HepG2 (cell line): ENCODE measurements around the gene TMEFF1. TPM values are rescaled to one million over a fixed set of nuclear protein-coding genes. Genes with fewer than 3 reads are reported as not detected.

Experiments used
- ATAC-seq: fragments of 200-7000 bp; cut with Tn5 transposase; 3 replicates; pipeline ENCODE4 v1.9.1; 2020; ENCODE audit warnings: mild to moderate bottlenecking, moderate library complexity
- BruUV-seq: library from RNA; stranded (reverse); fragments of 400-500 nt; replicated peaks from 2 replicates; lab custom pipeline; 2021; lab: Mats Ljungman, UMichigan
- CTCF ChIA-PET: fragments of 300-600 bp; formaldehyde crosslinking; extraction: SDS; loops from one replicate; lab custom pipeline; 2021; ENCODE audit warnings: low total read pairs, inconsistent platforms, low intra/inter-chr PET ratio; lab: Yijun Ruan, JAX
- POLR2A ChIA-PET: fragments of 350-600 bp; sonication (Branson Sonifier 250); formaldehyde crosslinking; loops from one replicate; lab custom pipeline; 2020; ENCODE audit warnings: antibody characterized with exemption, inconsistent platforms; lab: Yijun Ruan, JAX
- DNase-seq: peaks from one replicate; pipeline ENCODE4 v3.0.0-alpha.2; 2015; ENCODE audit warnings: low spot score
- FAIRE-seq: peaks from 3 replicates; lab custom pipeline; 2011; peaks lifted over from hg19 to GRCh38; lab: Jason Lieb, UNC
- H2AFZ ChIP-seq: one replicate; pipeline ENCODE4 v1.6.1; 2011; ENCODE audit warnings: low read length, inconsistent platforms
- H3K27ac ChIP-seq: fragments of 300-600 bp; 3 replicates; pipeline ENCODE4 v1.8.0; 2011; ENCODE audit warnings: mixed run types, mild to moderate bottlenecking, mixed read lengths, low read length, inconsistent platforms; ENCODE audit not compliant: insufficient read depth; ENCODE audit errors: extremely low read length
- H3K27me3 ChIP-seq, 2 experiments: fragments of 200-600 bp in 1 of 2; 2 replicates in 1 of 2; 3 replicates in 1 of 2; pipeline versions ENCODE4 v1.6.0 to v1.8.0; 2011; ENCODE audit warnings: low read length in 2 of 2, mild to moderate bottlenecking in 2 of 2, moderate library complexity in 2 of 2, inconsistent platforms in 1 of 2; ENCODE audit not compliant: insufficient read depth in 2 of 2, control insufficient read depth in 1 of 2
- H3K36me3 ChIP-seq, 2 experiments: fragments of 200-600 bp in 1 of 2; replicated peaks in 1 of 2; 2 replicates in 1 of 2; 3 replicates in 1 of 2; pipeline versions ENCODE4 v1.5.1 to v1.8.0; 2011; ENCODE audit warnings: low read length in 2 of 2, inconsistent platforms in 1 of 2; ENCODE audit not compliant: insufficient read depth in 2 of 2, control insufficient read depth in 1 of 2
- H3K4me1 ChIP-seq: 2 replicates; pipeline ENCODE4 v1.5.1; 2012; ENCODE audit warnings: low read length, inconsistent platforms; ENCODE audit not compliant: insufficient read depth
- H3K4me2 ChIP-seq: 2 replicates; pipeline ENCODE4 v1.6.0; 2011; ENCODE audit warnings: low read depth, low read length, inconsistent platforms
- H3K4me3 ChIP-seq, 3 experiments: fragments of 200-600 bp in 1 of 3; sonication (generic), shearing (Covaris generic) in 1 of 3; replicated peaks in 1 of 3; 2 replicates each; pipeline ENCODE4 v1.5.1; 2011 to 2016; ENCODE audit warnings: low read length in 3 of 3, inconsistent platforms in 2 of 3, low read depth in 2 of 3, mild to moderate bottlenecking in 2 of 3, control low read depth in 1 of 3, mixed read lengths in 1 of 3; ENCODE audit not compliant: insufficient read depth in 1 of 3
- H3K79me2 ChIP-seq: one replicate; pipeline ENCODE4 v1.6.1; 2011; ENCODE audit warnings: low read length, inconsistent platforms; ENCODE audit not compliant: insufficient read depth
- H3K9ac ChIP-seq: 2 replicates; pipeline ENCODE4 v1.6.0; 2011; ENCODE audit warnings: mild to moderate bottlenecking, low read depth, low read length, inconsistent platforms; ENCODE audit not compliant: insufficient read depth
- H3K9me3 ChIP-seq: 2 replicates; pipeline ENCODE4 v1.5.1; 2012; ENCODE audit warnings: mild to moderate bottlenecking, low read length
- H4K20me1 ChIP-seq: 2 replicates; pipeline ENCODE4 v1.6.0; 2011; ENCODE audit warnings: inconsistent platforms, mild to moderate bottlenecking, low read length, moderate library complexity; ENCODE audit not compliant: insufficient read depth
- DR1 ChIP-seq: sonication (generic); formaldehyde crosslinking; IDR thresholded peaks from 2 replicates; pipeline ENCODE4 v1.8.0; 2021; ENCODE audit warnings: mild to moderate bottlenecking, missing genetic modification reagents, inconsistent platforms
- FOXP4 ChIP-seq: sonication (generic); formaldehyde crosslinking; IDR thresholded peaks from 2 replicates; pipeline ENCODE4 v1.4.0; 2020; ENCODE audit warnings: missing genetic modification reagents
- HMG20B ChIP-seq: conservative IDR thresholded peaks from 2 replicates; pipeline ENCODE4 v1.6.1; 2016; ENCODE audit warnings: missing genetic modification reagents, missing compliant biosample characterization
- MBD4 ChIP-seq: IDR thresholded peaks from 2 replicates; pipeline ENCODE4 v1.6.1; 2012; ENCODE audit warnings: low read length, inconsistent platforms, borderline replicate concordance
- NAIF1 ChIP-seq: sonication (generic); formaldehyde crosslinking; IDR thresholded peaks from 2 replicates; pipeline ENCODE4 v1.5.0; 2020; ENCODE audit warnings: mild to moderate bottlenecking, missing genetic modification reagents, borderline replicate concordance
- SMAD3 ChIP-seq: sonication (generic); formaldehyde crosslinking; IDR thresholded peaks from 2 replicates; pipeline ENCODE4 v1.4.0; 2020; ENCODE audit warnings: missing genetic modification reagents
- TGIF2 ChIP-seq: IDR thresholded peaks from 2 replicates; pipeline ENCODE4 v1.6.1; 2016; ENCODE audit warnings: control low read depth, missing compliant biosample characterization
- TMF1 ChIP-seq: sonication (generic); formaldehyde crosslinking; IDR thresholded peaks from 2 replicates; pipeline ENCODE4 v1.8.1; 2022; ENCODE audit warnings: low read depth, missing genetic modification reagents
- ZIK1 ChIP-seq: sonication (generic); formaldehyde crosslinking; IDR thresholded peaks from 2 replicates; pipeline ENCODE4 v1.5.0; 2020; ENCODE audit warnings: mild to moderate bottlenecking, low read depth, missing genetic modification reagents, borderline replicate concordance
- ZNF329 ChIP-seq: sonication (generic); formaldehyde crosslinking; IDR thresholded peaks from 2 replicates; pipeline ENCODE4 v1.9.0; 2021; ENCODE audit warnings: low read depth, mild to moderate bottlenecking, missing genetic modification reagents
- WGBS: methylation state at CpG from one replicate; pipeline ENCODE4 v1.1.6; 2017; ENCODE audit warnings: low lambda C conversion rate; 5-methylcytosine and 5-hydroxymethylcytosine counted together
- in situ Hi-C: cut with HindIII; loops from 2 replicates; pipeline ENCODE4 v1.10.0; 2017; ENCODE audit warnings: low pct_unique_long_range_greater_than_20kb; ENCODE audit not compliant: extremely low pct_ligation_motif_present
- intact Hi-C: fragments of 100-400 bp; cut with micrococcal nuclease; formaldehyde crosslinking; loops from one replicate; pipeline ENCODE4 v1.10.0; 2022; ENCODE audit not compliant: unreplicated experiment
- polyA plus RNA-seq, 8 experiments: library from polyadenylated mRNA; depleted of rRNA in 3 of 8; stranded (reverse) in 7 of 8; unstranded in 1 of 8; fragments of >200 nt; fragmentation: Illumina TruSeq in 4 of 8; extraction: Trizol in 4 of 8; gene quantifications; 2 replicates each; pipeline versions ENCODE4 v1.2.1 to v1.2.3, GENCODE V29; 2011 to 2016; ENCODE audit warnings: low read depth in 4 of 8, missing spikeins in 1 of 8, mixed read lengths in 1 of 8; ENCODE audit not compliant: insufficient read depth in 1 of 8
- total RNA-seq, 5 experiments: library from RNA; depleted of rRNA; stranded (reverse); fragments of >200 nt; fragmentation: Illumina TruSeq; extraction: Trizol; gene quantifications; 2 replicates each; pipeline ENCODE4 v1.2.3, GENCODE V29; 2016; ENCODE audit warnings: low read depth in 1 of 5
- TF ChIP-seq, protein P1 (sequence below): sonication (generic); formaldehyde crosslinking; IDR thresholded peaks from 2 replicates; pipeline ENCODE4 v1.4.0; 2020; ENCODE audit warnings: missing genetic modification reagents

TMEFF1 gene
- total and polyA plus RNA-seq, 2 of the 13 experiments (the other 11 are each of a cell fraction or from before 2014, with no cell fraction given), result 0.87 to 1.9 TPM

DNA sequence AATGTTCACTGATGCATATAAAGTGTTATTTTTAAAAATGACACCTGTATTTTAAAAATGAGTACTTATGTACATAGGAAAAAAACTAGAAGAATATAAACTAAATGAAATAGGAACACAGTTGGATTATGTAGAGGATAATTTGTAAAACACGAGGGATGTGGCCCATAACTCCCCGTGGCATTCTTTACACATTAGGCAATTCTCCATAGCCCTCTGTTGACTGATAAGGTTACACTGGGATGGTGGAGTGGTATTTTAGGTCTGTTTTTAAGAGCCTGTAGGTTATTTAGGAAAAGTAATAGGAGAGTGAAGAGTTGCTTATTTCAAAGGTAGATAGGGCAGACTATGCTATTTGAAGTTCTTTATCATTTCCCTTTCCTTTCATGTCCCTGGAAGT lies 106.7 kb downstream of the TMEFF1 start:
- Histone ChIP-seq H4K20me1 (no peaks in the 10 kb centered on the region), H3K36me3 (no peaks in the 10 kb centered on the region), H3K9me3 (no peaks in the 10 kb centered on the region), H3K27ac (no peak overlapping the region), H3K27me3 (no peaks in the 10 kb centered on the region), H2AFZ (no peak overlapping the region), H3K4me1 (no peaks in the 10 kb centered on the region), H3K79me2 (no peaks in the 10 kb centered on the region), H3K9ac (no peak overlapping the region), H3K4me2 (no peak overlapping the region), H3K4me3 (no peak overlapping the region)
- CTCF ChIA-PET, result no interaction called here
- DNase-seq (no peak), FAIRE-seq (no peak), ATAC-seq (no peak)
- TF ChIP-seq MBD4, result no peak
- TF ChIP-seq, protein P1, sequence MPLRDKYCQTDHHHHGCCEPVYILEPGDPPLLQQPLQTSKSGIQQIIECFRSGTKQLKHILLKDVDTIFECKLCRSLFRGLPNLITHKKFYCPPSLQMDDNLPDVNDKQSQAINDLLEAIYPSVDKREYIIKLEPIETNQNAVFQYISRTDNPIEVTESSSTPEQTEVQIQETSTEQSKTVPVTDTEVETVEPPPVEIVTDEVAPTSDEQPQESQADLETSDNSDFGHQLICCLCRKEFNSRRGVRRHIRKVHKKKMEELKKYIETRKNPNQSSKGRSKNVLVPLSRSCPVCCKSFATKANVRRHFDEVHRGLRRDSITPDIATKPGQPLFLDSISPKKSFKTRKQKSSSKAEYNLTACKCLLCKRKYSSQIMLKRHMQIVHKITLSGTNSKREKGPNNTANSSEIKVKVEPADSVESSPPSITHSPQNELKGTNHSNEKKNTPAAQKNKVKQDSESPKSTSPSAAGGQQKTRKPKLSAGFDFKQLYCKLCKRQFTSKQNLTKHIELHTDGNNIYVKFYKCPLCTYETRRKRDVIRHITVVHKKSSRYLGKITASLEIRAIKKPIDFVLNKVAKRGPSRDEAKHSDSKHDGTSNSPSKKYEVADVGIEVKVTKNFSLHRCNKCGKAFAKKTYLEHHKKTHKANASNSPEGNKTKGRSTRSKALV (CRISPR knock-in tag), result no peak
- TF ChIP-seq TGIF2 (CRISPR knock-in tag), result no peak
- no peak for TF ChIP-seq ZIK1
- no peak for TF ChIP-seq FOXP4 (CRISPR knock-in tag)
- TF ChIP-seq SMAD3 (CRISPR knock-in tag), result no peak
- TF ChIP-seq NAIF1 (CRISPR knock-in tag), result no peak
- TF ChIP-seq HMG20B (CRISPR knock-in tag), result no peak
- no peak for TF ChIP-seq DR1
- no peak for TF ChIP-seq ZNF329 (CRISPR knock-in tag)
- TF ChIP-seq TMF1, result no peak
- POLR2A ChIA-PET, result no interaction called here
- in situ Hi-C loops (loop anchor here (25.0 kb wide), 2 partner anchors 542 to 1417 kb away; no protein-coding TSS in a partner anchor), intact Hi-C loops (no loop called here)
- BruUV-seq, result no TSS peak
- WGBS, result 45% methylated on average over 2 of the region's 2 CpGs
